Breast epithelium (tissue), 4 donors: ENCODE data around the gene GNAI2. TPM values are rescaled to one million over a fixed set of nuclear protein-coding genes. Genes with fewer than 3 reads are reported as not detected.
A peak's percentile ranks its signal among the peaks of the same experiment; 100 is the strongest.
"Not testable (repeated sequence)": the region's sequence is repeated elsewhere in the genome, so short reads cannot be mapped to it uniquely, and the experiment has no call there.

ENCODE experiments used
- DNase-seq, 2 donors: peaks; one replicate each; pipeline ENCODE4 v3.0.0-alpha.2; 2019; ENCODE audit warnings: low spot score in 2 of 2
- H3K27ac ChIP-seq, 2 donors: fragments of 200-600 bp; sonication (generic) in 1 of 2; one replicate each; pipeline ENCODE4 v1.5.1; 2016 to 2019; ENCODE audit warnings: mild to moderate bottlenecking in 1 of 2
- H3K27me3 ChIP-seq, 2 donors: fragments of 200-600 bp; sonication (generic) in 1 of 2; one replicate each; pipeline versions ENCODE4 v1.5.1 to v1.6.0; 2017 to 2019; ENCODE audit warnings: control low read depth in 1 of 2, mild to moderate bottlenecking in 1 of 2
- H3K36me3 ChIP-seq: fragments of 200-600 bp; one replicate; pipeline ENCODE4 v1.5.1; 2019
- H3K4me1 ChIP-seq, 2 donors: fragments of 200-600 bp; sonication (generic); one replicate each; pipeline ENCODE4 v1.5.1; 2016 to 2019; ENCODE audit warnings: control low read depth in 1 of 2
- H3K4me3 ChIP-seq, 3 donors: fragments of 200-600 bp; sonication (generic); 1 replicate in 2 of 3; 2 replicates in 1 of 3; pipeline ENCODE4 v1.5.1; 2016 to 2019; ENCODE audit warnings: mild to moderate bottlenecking in 3 of 3, moderate library complexity in 2 of 3
- H3K9me3 ChIP-seq, 2 donors: fragments of 200-600 bp; sonication (generic) in 1 of 2; one replicate each; pipeline ENCODE4 v1.5.1; 2016 to 2019; ENCODE audit warnings: control low read depth in 1 of 2
- CTCF ChIP-seq, 3 donors: fragments of 450-650 bp; IDR thresholded peaks; one replicate each; pipeline ENCODE4 v1.5.1; 2016 to 2017; ENCODE audit warnings: antibody characterized with exemption in 3 of 3, mild to moderate bottlenecking in 3 of 3, moderate library complexity in 3 of 3
- POLR2A ChIP-seq: fragments of 450-650 bp; IDR thresholded peaks from one replicate; pipeline ENCODE4 v1.6.1; 2016; ENCODE audit warnings: antibody characterized with exemption, mild to moderate bottlenecking, moderate library complexity
- POLR2AphosphoS5 ChIP-seq, 3 donors: sonication (generic); formaldehyde crosslinking; IDR thresholded peaks; one replicate each; pipeline ENCODE4 v1.6.1; 2017; ENCODE audit warnings: antibody characterized with exemption in 3 of 3
- intact Hi-C: fragments of 100-400 bp; cut with DNase I; formaldehyde crosslinking; loops from one replicate; pipeline ENCODE4 v1.15.1; 2023; ENCODE audit warnings: low total_unique reads
- total RNA-seq, 3 donors: library from RNA; depleted of rRNA; stranded (reverse); fragments of >200 nt; gene quantifications; one replicate each; pipeline ENCODE4 v1.1.0, GENCODE V29; 2016

Gene GNAI2
- total RNA-seq, 3 donors from 2014 or later, result 95.3 to 232 (median 162) TPM

GRCh38 chr3:50259432-50260026 is 23.5 kb downstream of the GNAI2 start:
- Histone ChIP-seq H3K27me3 (no peaks in the 10 kb centered on the region), H3K4me1 (peaks cover 16 to 17% of the 10 kb centered on the region in 2 donors), H3K4me3 (peak overlapping the region; percentile 66 to 71 (median 71)), H3K36me3 (no peaks in the 10 kb centered on the region), H3K9me3 (no peaks in the 10 kb centered on the region), H3K27ac (peak overlapping the region; percentile 97 to 100)
- no peak for TF ChIP-seq POLR2A
- TF ChIP-seq POLR2AphosphoS5 (IDR thresholded peaks at IDR 0.05), result no peak
- no peak for TF ChIP-seq CTCF (IDR thresholded peaks at IDR 0.05)
- intact Hi-C loops, result no loop called here
- no peak for DNase-seq

GRCh38 chr3:50260027-50260941 is 24.3 kb downstream of the GNAI2 start:
- DNase-seq, result peak; percentile 93 to 94
- H3K9me3 ChIP-seq, result no peaks in the 10 kb centered on the region
- intact Hi-C loops, result no loop called here
- no peaks in the 10 kb centered on the region for H3K36me3 ChIP-seq
- peak overlapping the region; percentile 97 to 100 for H3K27ac ChIP-seq
- peaks cover 17 to 21% of the 10 kb centered on the region in 2 donors for H3K4me1 ChIP-seq
- H3K27me3 ChIP-seq, result no peaks in the 10 kb centered on the region
- TF ChIP-seq POLR2AphosphoS5 (IDR thresholded peaks at IDR 0.05) (peak; percentile 82 to 93 (median 83)), CTCF (IDR thresholded peaks at IDR 0.05) (peak; percentile 97 to 99 (median 99)), POLR2A (peak; percentile 20)
- H3K4me3 ChIP-seq, result peak overlapping the region; percentile 66 to 71 (median 71)

- H3K9me3 ChIP-seq, result no peaks in the 10 kb centered on the region
- TF ChIP-seq POLR2AphosphoS5 (IDR thresholded peaks at IDR 0.05) (no peak), CTCF (IDR thresholded peaks at IDR 0.05) (no peak), POLR2A (no peak)
- H3K36me3 ChIP-seq, result no peaks in the 10 kb centered on the region
- DNase-seq, result no peak
- peak overlapping the region; percentile 66 to 71 (median 71) for H3K4me3 ChIP-seq
- H3K27ac ChIP-seq, result peak overlapping the region; percentile 97 to 100
- peaks cover 17 to 27% of the 10 kb centered on the region in 2 donors for H3K4me1 ChIP-seq
- H3K27me3 ChIP-seq, result no peaks in the 10 kb centered on the region
- intact Hi-C loops, result no loop called here
Observed at GRCh38 chr3:50260942-50261441, 25.0 kb downstream of the GNAI2 start.

- H3K4me3 ChIP-seq, result peak overlapping the region in 1 of 3 donors; percentile 71
- peaks cover 17 to 32% of the 10 kb centered on the region in 2 donors for H3K4me1 ChIP-seq
- no peaks in the 10 kb centered on the region for H3K36me3 ChIP-seq
- TF ChIP-seq CTCF (IDR thresholded peaks at IDR 0.05) (no peak), POLR2A (no peak), POLR2AphosphoS5 (IDR thresholded peaks at IDR 0.05) (no peak)
- DNase-seq, result no peak
- H3K27me3 ChIP-seq, result no peaks in the 10 kb centered on the region
- H3K27ac ChIP-seq, result peak overlapping the region; percentile 97 to 100
- H3K9me3 ChIP-seq, result no peaks in the 10 kb centered on the region
- intact Hi-C loops, result no loop called here
Observed at GRCh38 chr3:50261505-50261904, 25.5 kb downstream of the GNAI2 start.

GRCh38 chr3:50262200-50262599 is 26.2 kb downstream of the GNAI2 start:
- H3K4me3 ChIP-seq, H3K27me3 ChIP-seq, H3K9me3 ChIP-seq, H3K36me3 ChIP-seq, intact Hi-C loops, DNase-seq: not testable (repeated sequence)
- peaks cover 17 to 32% of the 10 kb centered on the region in 2 donors for H3K4me1 ChIP-seq
- peak overlapping the region; percentile 97 to 100 for H3K27ac ChIP-seq
